Lower leg skin (tissue), 3 donors: Measurements from ENCODE around the gene CFAP119.

Source experiments
- CTCF ChIP-seq, 3 donors: fragments of 450-650 bp; IDR thresholded peaks; one replicate each; pipeline ENCODE4 v1.5.1; 2016; ENCODE audit warnings: antibody characterized with exemption in 3 of 3, mild to moderate bottlenecking in 3 of 3, moderate library complexity in 2 of 3
- POLR2A ChIP-seq, 2 donors: fragments of 450-650 bp; IDR thresholded peaks; one replicate each; pipeline ENCODE4 v1.6.1; 2016 to 2017; ENCODE audit warnings: antibody characterized with exemption in 2 of 2, mild to moderate bottlenecking in 1 of 2, moderate library complexity in 1 of 2

- TF ChIP-seq CTCF (IDR thresholded peaks at IDR 0.05) (no peak), POLR2A (IDR thresholded peaks at IDR 0.05) (no peak)
Observed at GRCh38 chr16:30758988-30759491, 2.8 kb downstream of the CFAP119 start.
